ENCODE results near the gene FGR. TPM values are rescaled to one million over a fixed set of nuclear protein-coding genes. Genes with fewer than 3 reads are reported as not detected.

Gene FGR
- total and polyA plus RNA-seq, 2 of the 13 experiments (the other 11 are each of a cell fraction or from before 2014, with no cell fraction given): not detected

- TF ChIP-seq MAFG (CRISPR knock-in tag; IDR thresholded peaks at IDR 0.05): no peak
- TF ChIP-seq, protein P1, sequence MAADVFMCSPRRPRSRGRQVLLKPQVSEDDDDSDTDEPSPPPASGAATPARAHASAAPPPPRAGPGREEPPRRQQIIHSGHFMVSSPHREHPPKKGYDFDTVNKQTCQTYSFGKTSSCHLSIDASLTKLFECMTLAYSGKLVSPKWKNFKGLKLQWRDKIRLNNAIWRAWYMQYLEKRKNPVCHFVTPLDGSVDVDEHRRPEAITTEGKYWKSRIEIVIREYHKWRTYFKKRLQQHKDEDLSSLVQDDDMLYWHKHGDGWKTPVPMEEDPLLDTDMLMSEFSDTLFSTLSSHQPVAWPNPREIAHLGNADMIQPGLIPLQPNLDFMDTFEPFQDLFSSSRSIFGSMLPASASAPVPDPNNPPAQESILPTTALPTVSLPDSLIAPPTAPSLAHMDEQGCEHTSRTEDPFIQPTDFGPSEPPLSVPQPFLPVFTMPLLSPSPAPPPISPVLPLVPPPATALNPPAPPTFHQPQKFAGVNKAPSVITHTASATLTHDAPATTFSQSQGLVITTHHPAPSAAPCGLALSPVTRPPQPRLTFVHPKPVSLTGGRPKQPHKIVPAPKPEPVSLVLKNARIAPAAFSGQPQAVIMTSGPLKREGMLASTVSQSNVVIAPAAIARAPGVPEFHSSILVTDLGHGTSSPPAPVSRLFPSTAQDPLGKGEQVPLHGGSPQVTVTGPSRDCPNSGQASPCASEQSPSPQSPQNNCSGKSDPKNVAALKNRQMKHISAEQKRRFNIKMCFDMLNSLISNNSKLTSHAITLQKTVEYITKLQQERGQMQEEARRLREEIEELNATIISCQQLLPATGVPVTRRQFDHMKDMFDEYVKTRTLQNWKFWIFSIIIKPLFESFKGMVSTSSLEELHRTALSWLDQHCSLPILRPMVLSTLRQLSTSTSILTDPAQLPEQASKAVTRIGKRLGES (CRISPR knock-in tag; IDR thresholded peaks at IDR 0.05; ENCODE audit: borderline replicate concordance): no peak
- TF ChIP-seq ZNF619 (CRISPR knock-in tag; IDR thresholded peaks at IDR 0.05): no peak
- no peak for TF ChIP-seq ZNF180 (CRISPR knock-in tag; IDR thresholded peaks at IDR 0.05; ENCODE audit: borderline replicate concordance, low read depth)
- TF ChIP-seq SP5 (CRISPR knock-in tag; IDR thresholded peaks at IDR 0.05; ENCODE audit: borderline replicate concordance, low read depth): no peak; the same call in 1 of the 2 replicates
- TF ChIP-seq ZFYVE20 (CRISPR knock-in tag; IDR thresholded peaks at IDR 0.05; ENCODE audit: borderline replicate concordance, low read depth): no peak
- TF ChIP-seq KLF16 (CRISPR knock-in tag; IDR thresholded peaks at IDR 0.05): no peak
- TF ChIP-seq, protein P2, sequence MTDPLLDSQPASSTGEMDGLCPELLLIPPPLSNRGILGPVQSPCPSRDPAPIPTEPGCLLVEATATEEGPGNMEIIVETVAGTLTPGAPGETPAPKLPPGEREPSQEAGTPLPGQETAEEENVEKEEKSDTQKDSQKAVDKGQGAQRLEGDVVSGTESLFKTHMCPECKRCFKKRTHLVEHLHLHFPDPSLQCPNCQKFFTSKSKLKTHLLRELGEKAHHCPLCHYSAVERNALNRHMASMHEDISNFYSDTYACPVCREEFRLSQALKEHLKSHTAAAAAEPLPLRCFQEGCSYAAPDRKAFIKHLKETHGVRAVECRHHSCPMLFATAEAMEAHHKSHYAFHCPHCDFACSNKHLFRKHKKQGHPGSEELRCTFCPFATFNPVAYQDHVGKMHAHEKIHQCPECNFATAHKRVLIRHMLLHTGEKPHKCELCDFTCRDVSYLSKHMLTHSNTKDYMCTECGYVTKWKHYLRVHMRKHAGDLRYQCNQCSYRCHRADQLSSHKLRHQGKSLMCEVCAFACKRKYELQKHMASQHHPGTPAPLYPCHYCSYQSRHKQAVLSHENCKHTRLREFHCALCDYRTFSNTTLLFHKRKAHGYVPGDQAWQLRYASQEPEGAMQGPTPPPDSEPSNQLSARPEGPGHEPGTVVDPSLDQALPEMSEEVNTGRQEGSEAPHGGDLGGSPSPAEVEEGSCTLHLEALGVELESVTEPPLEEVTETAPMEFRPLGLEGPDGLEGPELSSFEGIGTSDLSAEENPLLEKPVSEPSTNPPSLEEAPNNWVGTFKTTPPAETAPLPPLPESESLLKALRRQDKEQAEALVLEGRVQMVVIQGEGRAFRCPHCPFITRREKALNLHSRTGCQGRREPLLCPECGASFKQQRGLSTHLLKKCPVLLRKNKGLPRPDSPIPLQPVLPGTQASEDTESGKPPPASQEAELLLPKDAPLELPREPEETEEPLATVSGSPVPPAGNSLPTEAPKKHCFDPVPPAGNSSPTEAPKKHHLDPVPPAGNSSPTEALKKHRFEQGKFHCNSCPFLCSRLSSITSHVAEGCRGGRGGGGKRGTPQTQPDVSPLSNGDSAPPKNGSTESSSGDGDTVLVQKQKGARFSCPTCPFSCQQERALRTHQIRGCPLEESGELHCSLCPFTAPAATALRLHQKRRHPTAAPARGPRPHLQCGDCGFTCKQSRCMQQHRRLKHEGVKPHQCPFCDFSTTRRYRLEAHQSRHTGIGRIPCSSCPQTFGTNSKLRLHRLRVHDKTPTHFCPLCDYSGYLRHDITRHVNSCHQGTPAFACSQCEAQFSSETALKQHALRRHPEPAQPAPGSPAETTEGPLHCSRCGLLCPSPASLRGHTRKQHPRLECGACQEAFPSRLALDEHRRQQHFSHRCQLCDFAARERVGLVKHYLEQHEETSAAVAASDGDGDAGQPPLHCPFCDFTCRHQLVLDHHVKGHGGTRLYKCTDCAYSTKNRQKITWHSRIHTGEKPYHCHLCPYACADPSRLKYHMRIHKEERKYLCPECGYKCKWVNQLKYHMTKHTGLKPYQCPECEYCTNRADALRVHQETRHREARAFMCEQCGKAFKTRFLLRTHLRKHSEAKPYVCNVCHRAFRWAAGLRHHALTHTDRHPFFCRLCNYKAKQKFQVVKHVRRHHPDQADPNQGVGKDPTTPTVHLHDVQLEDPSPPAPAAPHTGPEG (CRISPR knock-in tag; IDR thresholded peaks at IDR 0.05): no peak
These were observed 24.7 kb upstream of the FGR start (continued) for GRCh38 chr1:27659497-27660299.
